GM18858 (cell line): ENCODE results near the gene DMRTA2.
"Not testable (repeated sequence)": the region's sequence is repeated elsewhere in the genome, so short reads cannot be mapped to it uniquely, and the experiment has no call there.

Experiments
- ATAC-seq: cut with Tn5 transposase; IDR thresholded peaks from one replicate; pipeline ENCODE4 v1.9.1; 2021; ENCODE audit not compliant: unreplicated experiment

DMRTA2 gene

DNA sequence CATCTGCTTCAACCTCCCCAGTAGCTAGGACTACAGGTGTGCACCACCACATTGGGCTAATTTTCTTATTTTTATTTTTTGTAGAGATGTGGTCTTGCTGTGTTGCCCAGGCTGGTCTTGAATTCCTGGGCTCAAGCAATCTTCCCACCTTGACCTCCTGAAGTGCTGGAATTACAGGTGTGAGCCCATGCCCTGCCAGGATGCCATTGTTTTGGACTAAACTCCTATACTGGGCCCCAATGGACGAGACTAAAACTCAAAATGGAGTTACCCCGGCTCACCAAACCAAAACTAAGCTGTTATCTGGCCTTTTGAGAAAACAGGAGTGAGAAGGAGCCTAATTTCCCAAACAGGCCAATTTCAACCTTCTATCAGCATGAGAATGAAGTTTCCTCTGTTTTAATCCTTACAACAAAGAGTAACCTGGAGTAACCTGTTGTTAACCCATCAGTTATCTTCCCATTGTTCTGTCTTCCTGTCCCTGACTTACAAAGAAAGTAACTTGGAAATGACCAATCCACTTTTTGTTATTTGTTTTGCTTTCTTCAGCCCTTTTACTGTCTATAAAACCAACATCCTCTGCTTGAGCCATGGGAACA, 29.6 kb downstream of the DMRTA2 start:
- ATAC-seq, result no peak

GRCh38 chr1:50381551-50381950, 41.7 kb downstream of the DMRTA2 start:
- not testable (repeated sequence) for ATAC-seq

- ATAC-seq, result no peak
Measured at GRCh38 chr1:50378770-50379169, 44.5 kb downstream of the DMRTA2 start.

DNA sequence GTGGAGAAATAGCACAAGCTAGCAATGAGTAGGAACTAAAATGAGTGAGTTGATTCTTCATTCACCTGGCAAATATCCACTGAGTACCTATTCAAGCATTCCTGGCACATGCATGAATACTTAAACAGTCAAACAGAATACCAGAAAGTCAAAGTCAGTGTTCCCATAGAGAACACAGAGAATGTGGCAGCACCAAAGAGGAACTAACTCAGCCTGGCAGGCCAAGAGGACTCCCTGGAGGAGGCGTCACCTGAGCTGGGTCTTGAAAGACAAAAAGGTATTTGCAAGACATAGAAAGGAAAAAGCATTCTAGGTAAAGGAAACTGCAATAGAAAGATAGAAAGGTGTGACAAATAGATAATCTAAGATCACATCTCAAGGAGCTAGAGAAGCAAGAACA, 49.7 kb downstream of the DMRTA2 start:
- ATAC-seq, result no peak

DNA sequence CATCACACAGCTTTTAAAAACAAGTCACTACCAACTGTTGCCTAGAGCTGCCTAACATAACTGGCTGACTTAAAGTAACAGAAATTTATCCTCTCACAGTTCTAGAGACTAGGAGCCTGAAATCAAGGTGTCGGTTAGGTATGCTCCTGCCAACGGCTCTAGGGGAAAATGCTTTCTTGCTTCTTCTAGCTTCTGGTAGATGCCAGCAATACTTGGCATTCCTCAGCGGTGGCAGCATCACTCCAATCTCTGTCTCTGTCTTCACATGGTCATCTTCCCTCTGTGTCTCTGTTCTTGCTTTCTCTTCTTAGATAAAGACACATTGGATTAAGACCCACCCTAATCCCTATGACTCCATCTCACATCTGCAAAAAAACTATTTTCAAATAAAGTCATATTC, 51.5 kb downstream of the DMRTA2 start:
- no peak for ATAC-seq

- no peak for ATAC-seq
Measured at GRCh38 chr1:50369830-50370229, 53.4 kb downstream of the DMRTA2 start.

- ATAC-seq, result no peak
Measured at GRCh38 chr1:50369008-50369634, 54.1 kb downstream of the DMRTA2 start.

DNA sequence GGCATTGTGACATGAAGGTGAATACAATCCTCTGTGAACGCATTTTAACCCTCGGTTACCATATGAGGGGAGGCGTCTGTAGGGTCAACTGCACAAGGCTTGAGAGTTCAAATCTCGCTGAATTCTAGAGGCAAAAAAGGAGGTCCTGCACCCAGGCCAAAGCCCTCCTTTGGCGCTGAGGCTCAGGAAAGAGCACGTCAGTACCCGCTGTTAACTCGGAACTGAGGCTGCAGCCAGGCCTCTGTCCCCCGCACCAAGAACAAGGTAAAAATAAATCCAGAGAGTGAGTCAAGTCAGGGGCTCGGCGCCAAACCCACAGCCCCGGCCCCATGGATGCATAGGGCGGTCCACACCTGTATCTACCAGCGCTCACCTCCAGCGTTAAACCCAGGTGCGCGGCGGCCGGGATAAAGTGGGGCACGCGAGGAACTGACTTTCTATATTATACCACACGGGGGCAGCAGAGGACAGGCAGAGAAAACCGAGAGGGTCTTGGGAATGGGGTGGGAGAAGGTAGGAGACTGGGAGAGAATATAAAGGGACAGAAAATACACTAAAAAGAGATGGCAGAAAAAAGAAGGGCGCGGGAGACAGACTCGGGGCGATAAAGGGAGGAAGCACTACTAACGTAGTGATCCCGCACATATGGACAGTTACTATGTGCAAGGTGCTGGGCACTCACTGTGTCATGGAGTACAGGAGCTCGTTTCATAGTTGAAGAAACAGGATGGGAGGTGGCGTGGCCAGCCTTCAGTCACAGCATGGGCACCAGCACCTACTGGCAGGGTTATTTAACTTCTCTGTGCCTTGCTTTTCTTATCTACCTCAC, 54.9 kb downstream of the DMRTA2 start:
- ATAC-seq, result no peak
